GM12878 (cell line): ENCODE results near the gene ADD2. TPM values are rescaled to one million over a fixed set of nuclear protein-coding genes. Genes with fewer than 3 reads are reported as not detected.

Experiments used
- ATAC-seq: fragments of 200-7000 bp; cut with Tn5 transposase; 3 replicates; pipeline ENCODE4 v1.9.1; 2020; ENCODE audit warnings: mild to moderate bottlenecking, moderate library complexity
- BruUV-seq: library from RNA; stranded (reverse); fragments of 400-500 nt; replicated peaks from 2 replicates; lab custom pipeline; 2021; lab: Mats Ljungman, UMichigan
- CTCF ChIA-PET: fragments of 300-600 bp; sonication (Branson Sonifier 250); formaldehyde crosslinking; extraction: SDS; loops from one replicate; lab custom pipeline; 2021; ENCODE audit warnings: inconsistent platforms; lab: Yijun Ruan, JAX
- POLR2A ChIA-PET: fragments of 350-600 bp; formaldehyde crosslinking; extraction: SDS; loops from one replicate; lab custom pipeline; 2021; ENCODE audit warnings: inconsistent platforms; lab: Charles Lee
- RAD21 ChIA-PET: fragments of 300-600 bp; sonication (Branson Sonifier 250); formaldehyde crosslinking; loops from one replicate; lab custom pipeline; 2023; ENCODE audit warnings: antibody characterized with exemption; ENCODE audit not compliant: unreplicated experiment; lab: Charles Lee
- SMC1A ChIA-PET: fragments of 300-600 bp; sonication (Branson Sonifier 250); formaldehyde crosslinking; loops from one replicate; lab custom pipeline; 2023; ENCODE audit not compliant: unreplicated experiment, uncharacterized antibody; lab: Charles Lee
- DNase-seq: peaks from one replicate; pipeline ENCODE4 v3.0.0-alpha.2; 2011; ENCODE audit warnings: low read depth, low spot score
- FAIRE-seq: peaks from 3 replicates; lab custom pipeline; 2011; peaks lifted over from hg19 to GRCh38; lab: Jason Lieb, UNC
- H2AFZ ChIP-seq: 2 replicates; pipeline ENCODE4 v1.6.0; 2011; ENCODE audit warnings: low read depth, low read length, control low read depth; ENCODE audit not compliant: control insufficient read depth
- H3K27ac ChIP-seq: 2 replicates; pipeline ENCODE4 v1.5.1; 2011; ENCODE audit warnings: control low read depth; ENCODE audit not compliant: control insufficient read depth, insufficient read depth
- H3K27me3 ChIP-seq, 2 experiments: replicated peaks in 1 of 2; 2 replicates each; pipeline versions ENCODE4 v1.6.0 to v1.6.1; 2011; ENCODE audit warnings: low read length in 1 of 2; ENCODE audit not compliant: control insufficient read depth in 2 of 2, insufficient read depth in 2 of 2
- H3K36me3 ChIP-seq, 2 experiments: 2 replicates each; pipeline ENCODE4 v1.5.1; 2011; ENCODE audit warnings: low read length in 1 of 2; ENCODE audit not compliant: control insufficient read depth in 2 of 2, insufficient read depth in 2 of 2
- H3K4me1 ChIP-seq: 2 replicates; pipeline ENCODE4 v1.6.1; 2011; ENCODE audit warnings: mild to moderate bottlenecking, low read length, moderate library complexity, mixed read lengths; ENCODE audit not compliant: control insufficient read depth, insufficient read depth
- H3K4me2 ChIP-seq: 2 replicates; pipeline ENCODE4 v1.6.0; 2011; ENCODE audit warnings: control low read depth; ENCODE audit not compliant: control insufficient read depth, insufficient read depth
- H3K4me3 ChIP-seq: fragments of 200-600 bp; sonication (generic); 2 replicates; pipeline ENCODE4 v1.5.1; 2016
- H3K79me2 ChIP-seq: 2 replicates; pipeline ENCODE4 v1.6.0; 2011; ENCODE audit warnings: low read length; ENCODE audit not compliant: control insufficient read depth, insufficient read depth
- H3K9ac ChIP-seq: 2 replicates; pipeline ENCODE4 v1.8.0; 2011; ENCODE audit warnings: low read length, control low read depth, mixed read lengths; ENCODE audit not compliant: control insufficient read depth, insufficient read depth
- H3K9me3 ChIP-seq: replicated peaks from 3 replicates; pipeline ENCODE4 v1.5.1; 2011; ENCODE audit warnings: mild to moderate bottlenecking, low read length; ENCODE audit not compliant: control insufficient read depth, insufficient read depth
- H4K20me1 ChIP-seq: 2 replicates; pipeline ENCODE4 v1.6.0; 2011; ENCODE audit not compliant: control insufficient read depth, insufficient read depth
- HSF1 ChIP-seq: fragments of 150-350 bp; IDR thresholded peaks from 2 replicates; pipeline ENCODE4 v1.6.1; 2014; ENCODE audit warnings: mild to moderate bottlenecking, low read depth, low read length
- MLLT1 ChIP-seq: fragments of 450-650 bp; IDR thresholded peaks from 2 replicates; pipeline ENCODE4 v1.6.1; 2016; ENCODE audit warnings: mild to moderate bottlenecking
- NFXL1 ChIP-seq: fragments of 450-650 bp; IDR thresholded peaks from 2 replicates; pipeline ENCODE4 v1.6.1; 2017; ENCODE audit warnings: antibody characterized with exemption, mild to moderate bottlenecking, borderline replicate concordance
- SP1 ChIP-seq: IDR thresholded peaks from one replicate; pipeline ENCODE4 v1.6.1; 2011; ENCODE audit warnings: low read depth, low read length
- SUZ12 ChIP-seq: fragments of 200-600 bp; sonication (generic); IDR thresholded peaks from one replicate; pipeline ENCODE4 v1.6.1; 2018; ENCODE audit warnings: antibody characterized with exemption, mild to moderate bottlenecking; ENCODE audit not compliant: unreplicated experiment
- ZBTB4 ChIP-seq: fragments of 450-650 bp; formaldehyde crosslinking; IDR thresholded peaks from 2 replicates; pipeline ENCODE4 v1.4.0; 2022; ENCODE audit warnings: mild to moderate bottlenecking, moderate library complexity
- ZNF384 ChIP-seq: IDR thresholded peaks from 2 replicates; pipeline ENCODE4 v1.6.1; 2012; ENCODE audit warnings: low read depth, mild to moderate bottlenecking, low read length, improper control_type of control experiment, borderline replicate concordance
- WGBS: methylation state at CpG from one replicate; pipeline ENCODE4 v1.1.6; 2016; ENCODE audit warnings: low lambda C conversion rate; ENCODE audit not compliant: insufficient replicate concordance, insufficient coverage; ENCODE audit errors: missing lambda C conversion rate; 5-methylcytosine and 5-hydroxymethylcytosine counted together
- in situ Hi-C: fragments of 300-500 bp; cut with MboI; formaldehyde crosslinking; loops from 9 replicates; pipeline ENCODE4 v1.14.3; 2018; ENCODE audit warnings: mixed read lengths
- intact Hi-C: fragments of 100-400 bp; cut with micrococcal nuclease; formaldehyde crosslinking; loops from one replicate; pipeline ENCODE4 v1.14.2; 2022; ENCODE audit not compliant: unreplicated experiment
- polyA plus RNA-seq, 11 experiments: library from polyadenylated mRNA; depleted of rRNA in 4 of 11; unstranded in 6 of 11; stranded (reverse) in 5 of 11; fragments of >200 nt; fragmentation: Nextera tagmentation in 4 of 11; fragmentation: Illumina TruSeq in 1 of 11; extraction: Ambion mirVana in 4 of 11; extraction: Trizol in 1 of 11; gene quantifications; 1 replicate in 1 of 11; 2 replicates in 10 of 11; pipeline versions ENCODE4 v1.2.1 to v1.2.3, GENCODE V29; 2011 to 2016; ENCODE audit warnings: inconsistent platforms in 2 of 11, missing spikeins in 2 of 11, low read depth in 1 of 11
- total RNA-seq, 4 experiments: library from RNA; depleted of rRNA in 3 of 4; stranded (reverse); fragments of >200 nt in 3 of 4; fragmentation: Illumina TruSeq in 1 of 4; extraction: Trizol in 1 of 4; gene quantifications; 2 replicates each; pipeline versions ENCODE4 v1.2.1 to v1.2.3, GENCODE V29; 2013 to 2021

Gene ADD2
- total and polyA plus RNA-seq, 10 of the 15 experiments (the other 5 are each of a cell fraction or from before 2014, with no cell fraction given): 0.05 to 0.13 (median 0.08) TPM; not detected in 7

- SMC1A ChIA-PET: interaction anchor here (1.0 kb wide), 1 partner anchor 61 kb away, joined by 3 read pairs; no protein-coding TSS in a partner anchor
- Histone ChIP-seq H3K36me3 (no peaks in the 10 kb centered on the region), H3K4me3 (no peak overlapping the region), H3K27me3 (no peaks in the 10 kb centered on the region), H3K9me3 (no peaks in the 10 kb centered on the region), H3K4me2 (no peak overlapping the region), H3K4me1 (no peaks in the 10 kb centered on the region), H3K9ac (no peak overlapping the region), H4K20me1 (no peaks in the 10 kb centered on the region), H2AFZ (no peak overlapping the region), H3K27ac (no peak overlapping the region), H3K79me2 (no peaks in the 10 kb centered on the region)
- in situ Hi-C loops (no loop called here), intact Hi-C loops (no loop called here)
- POLR2A ChIA-PET: no interaction called here
- TF ChIP-seq ZNF384: no peak
- TF ChIP-seq ZBTB4 (CRISPR knock-in tag): no peak
- no peak for TF ChIP-seq SP1
- TF ChIP-seq HSF1: no peak
- TF ChIP-seq MLLT1: no peak
- no peak for TF ChIP-seq SUZ12
- no peak for TF ChIP-seq NFXL1
- RAD21 ChIA-PET: no interaction called here
- CTCF ChIA-PET: no interaction called here
- no peak for ATAC-seq
- no peak for DNase-seq
- no TSS peak for BruUV-seq
- no peak for FAIRE-seq
- WGBS: 44% methylated on average over 12 of the region's 12 CpGs
Observed at GRCh38 chr2:70808983-70809958, 41.3 kb upstream of the ADD2 start.
